HG03103 (cell line): ENCODE data around the gene FAM32A.

ENCODE experiments used
- ATAC-seq: cut with Tn5 transposase; IDR thresholded peaks from one replicate; pipeline ENCODE4 v1.9.1; 2021; ENCODE audit warnings: low read depth; ENCODE audit not compliant: unreplicated experiment

FAM32A gene

DNA sequence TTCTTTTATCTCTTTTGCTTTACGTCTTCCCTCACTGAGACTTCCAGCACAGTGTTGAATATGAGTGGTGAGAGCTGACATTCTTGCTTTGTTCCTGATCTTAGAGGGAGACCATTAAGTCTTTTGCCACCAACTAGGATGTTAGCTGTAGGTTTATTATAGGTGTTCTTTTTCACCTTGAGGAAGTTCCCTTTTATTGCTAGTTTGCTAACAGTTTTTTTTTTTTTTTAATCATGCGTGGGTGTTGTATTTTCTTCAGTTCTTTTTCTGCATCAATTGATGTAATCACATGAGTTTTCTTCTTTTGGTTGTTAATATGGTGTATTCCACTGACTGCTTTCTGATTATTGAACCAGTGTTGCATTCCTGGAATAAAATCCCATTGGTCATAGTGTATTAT lies 33.6 kb downstream of the FAM32A start:
- ATAC-seq, result no peak

DNA sequence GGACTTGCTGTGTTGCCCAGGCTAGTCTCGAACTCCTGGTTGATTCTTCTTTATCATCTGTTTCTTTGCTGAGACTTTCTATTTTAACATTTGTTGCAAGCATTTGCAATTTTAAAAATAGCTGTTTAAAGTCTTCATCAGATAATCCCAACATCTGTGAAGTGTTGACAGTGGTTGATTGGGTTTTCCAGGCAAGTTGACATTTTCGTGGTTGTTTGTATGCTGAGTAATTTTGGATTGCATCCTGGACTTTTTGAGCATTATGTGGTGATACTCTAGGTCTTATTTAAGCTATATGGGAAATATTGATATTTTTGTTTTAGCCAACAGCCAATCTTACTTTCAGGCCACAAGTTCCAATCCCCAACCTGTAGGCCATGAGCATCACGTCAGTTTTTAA lies 37.6 kb downstream of the FAM32A start:
- ATAC-seq, result no peak

DNA sequence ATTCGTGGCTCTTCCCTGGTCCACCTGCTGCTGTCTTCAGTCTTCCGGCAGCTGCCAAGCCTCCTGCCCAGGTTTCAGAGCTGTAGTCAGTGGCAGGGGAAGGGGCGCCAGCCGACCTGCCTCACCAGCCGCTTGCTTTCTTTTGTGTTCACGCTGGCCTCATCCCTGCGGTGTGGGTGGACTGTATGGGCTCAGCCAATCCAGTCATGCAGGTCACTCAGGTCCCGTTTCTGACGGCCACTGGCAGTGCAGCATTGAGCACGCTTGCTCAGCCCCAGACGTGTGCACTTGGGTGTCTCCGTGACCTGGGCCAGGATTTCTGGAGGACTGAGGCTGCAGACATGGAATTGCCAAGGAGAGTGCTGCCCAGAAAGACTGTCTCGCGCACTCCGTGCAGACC lies 38.5 kb downstream of the FAM32A start:
- no peak for ATAC-seq

DNA sequence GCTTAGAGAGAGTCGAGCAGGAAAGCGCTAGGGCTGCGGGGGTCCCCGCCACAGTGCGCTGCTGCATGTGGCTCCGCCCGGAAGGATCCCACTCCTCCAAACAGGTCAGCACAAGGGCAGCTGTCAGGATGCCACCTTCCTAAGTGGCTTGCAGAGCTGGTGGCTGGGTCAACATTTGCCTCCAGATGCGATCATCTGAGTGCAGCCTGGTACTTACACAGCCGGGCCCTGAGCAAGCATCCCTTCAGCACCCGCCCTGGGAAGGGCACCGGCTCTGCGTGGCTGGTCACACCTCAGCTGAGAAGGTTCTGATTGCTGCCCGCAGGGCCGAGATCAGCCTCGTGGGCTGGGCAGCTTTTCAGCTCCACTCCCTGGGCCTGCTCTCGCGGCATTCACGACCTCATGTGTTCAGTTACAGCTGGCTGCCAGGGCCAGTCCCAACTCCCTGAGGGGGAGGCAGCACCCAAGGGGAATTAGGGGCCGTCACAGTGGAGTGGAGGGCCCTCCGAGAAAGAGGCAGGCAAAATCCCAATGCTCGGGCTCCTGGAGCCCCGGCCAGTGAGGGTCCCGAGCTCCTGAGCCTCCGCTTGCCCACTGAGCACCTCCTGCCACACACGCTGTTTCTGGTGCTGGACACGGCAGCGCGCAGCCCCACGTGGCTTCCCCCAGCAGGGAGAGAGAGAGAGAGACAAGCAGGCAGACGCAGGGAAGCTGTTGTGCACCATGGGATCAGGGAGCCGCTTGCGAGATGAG lies 39.3 kb downstream of the FAM32A start:
- no peak for ATAC-seq

DNA sequence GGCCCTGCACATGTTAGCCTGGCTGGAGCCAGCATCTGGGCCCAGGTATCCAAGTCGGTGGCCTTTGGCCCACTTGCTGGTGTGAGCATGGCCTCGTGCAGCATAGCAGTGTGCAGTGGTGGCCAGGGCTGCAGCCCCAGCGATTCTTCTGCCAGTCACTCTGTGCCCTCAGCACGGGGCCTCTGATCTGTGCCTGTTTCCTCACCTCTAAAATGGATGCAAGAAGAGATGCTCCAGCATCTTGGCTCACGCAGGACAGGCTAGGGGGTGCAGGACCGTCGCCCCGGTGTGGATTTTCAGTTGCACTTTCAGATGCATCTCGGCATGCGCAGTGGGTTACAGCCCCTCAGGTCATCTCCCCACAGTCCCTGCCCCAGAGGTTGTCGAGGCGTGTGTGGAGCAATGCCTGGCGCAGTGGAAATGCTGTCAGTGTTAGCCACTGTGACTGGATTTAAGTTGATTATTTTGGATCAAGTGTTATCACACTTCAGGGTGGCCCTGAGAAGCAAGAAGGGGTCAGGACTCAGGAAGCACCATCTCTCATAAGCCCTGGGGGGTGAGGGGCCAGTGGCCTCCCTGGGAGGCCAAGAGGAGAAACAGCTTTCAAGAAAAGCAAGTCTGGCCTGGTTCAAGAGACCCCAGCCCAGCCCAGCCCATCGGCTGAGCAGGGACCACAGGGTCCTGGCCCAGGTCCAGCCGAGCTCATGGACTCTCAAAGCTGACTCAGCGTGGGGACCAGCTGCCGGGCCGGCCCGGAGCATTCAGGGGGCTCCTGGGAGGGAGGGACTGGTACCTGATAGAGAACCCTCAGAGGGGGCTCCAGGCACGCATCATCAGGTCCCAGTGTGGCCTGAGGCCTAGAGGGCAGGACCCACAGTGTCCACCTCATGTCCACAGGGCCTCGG lies 40.3 kb downstream of the FAM32A start:
- no peak for ATAC-seq

DNA sequence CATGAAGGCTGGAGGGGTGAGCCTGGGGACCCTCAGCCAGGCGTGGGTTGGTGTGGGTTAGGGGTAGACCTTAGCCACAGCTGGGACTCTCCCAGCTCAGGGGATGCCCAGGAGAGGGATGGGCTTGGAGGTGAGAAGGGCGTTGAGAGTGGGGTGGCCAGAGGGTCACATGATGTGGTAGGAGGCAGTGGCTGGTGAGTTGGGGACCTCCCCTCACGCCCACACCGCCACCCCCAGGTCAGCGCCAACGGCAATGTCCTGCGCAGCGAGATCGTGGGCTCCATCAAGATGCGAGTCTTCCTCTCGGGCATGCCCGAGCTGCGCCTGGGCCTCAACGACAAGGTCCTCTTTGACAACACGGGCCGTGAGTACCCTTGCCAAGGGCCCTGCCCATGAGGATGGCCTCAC lies 41.0 kb downstream of the FAM32A start:
- no peak for ATAC-seq

DNA sequence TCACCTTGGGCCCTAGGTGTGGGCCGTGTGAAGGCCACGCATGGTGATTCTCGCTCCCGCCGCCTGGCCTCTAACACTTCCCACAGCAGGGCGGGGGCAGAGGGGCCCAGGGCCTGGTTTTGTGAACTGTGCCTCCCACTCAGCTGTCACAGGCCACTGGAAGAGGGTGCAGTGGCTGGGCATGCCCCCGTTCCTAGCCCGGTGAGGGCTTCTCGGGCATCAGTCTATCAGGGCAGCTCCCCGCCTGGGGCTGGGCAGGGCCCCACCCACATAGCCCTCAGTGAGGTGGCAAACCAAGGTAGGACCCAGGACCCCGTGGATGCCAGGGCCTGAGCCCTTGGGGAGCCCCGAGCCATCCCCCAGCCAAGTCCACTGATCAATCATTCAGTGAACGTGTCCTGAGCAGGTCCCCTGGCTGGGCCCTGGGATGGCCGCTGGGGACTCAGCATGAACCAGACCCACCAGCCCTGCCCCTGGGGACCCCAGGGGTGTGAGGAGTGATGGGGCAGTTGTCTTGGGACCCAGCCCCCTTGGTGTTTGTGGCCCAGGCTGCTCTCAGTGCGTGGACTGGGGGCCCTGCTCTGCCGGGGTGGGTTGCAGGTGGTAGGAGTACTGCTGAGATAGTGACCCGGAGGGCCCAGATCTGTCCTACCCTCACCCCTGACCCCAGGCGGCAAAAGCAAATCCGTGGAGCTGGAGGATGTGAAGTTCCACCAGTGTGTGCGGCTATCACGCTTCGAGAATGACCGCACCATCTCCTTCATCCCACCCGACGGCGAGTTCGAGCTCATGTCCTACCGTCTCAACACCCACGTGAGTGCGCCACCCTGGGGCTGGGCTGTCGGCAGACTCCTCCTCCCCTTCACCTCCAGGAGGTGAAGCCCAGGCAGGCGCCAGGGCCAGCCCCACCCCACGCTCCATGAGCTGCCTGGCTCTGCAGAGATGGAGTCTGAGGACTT lies 41.9 kb downstream of the FAM32A start:
- ATAC-seq, result no peak

DNA sequence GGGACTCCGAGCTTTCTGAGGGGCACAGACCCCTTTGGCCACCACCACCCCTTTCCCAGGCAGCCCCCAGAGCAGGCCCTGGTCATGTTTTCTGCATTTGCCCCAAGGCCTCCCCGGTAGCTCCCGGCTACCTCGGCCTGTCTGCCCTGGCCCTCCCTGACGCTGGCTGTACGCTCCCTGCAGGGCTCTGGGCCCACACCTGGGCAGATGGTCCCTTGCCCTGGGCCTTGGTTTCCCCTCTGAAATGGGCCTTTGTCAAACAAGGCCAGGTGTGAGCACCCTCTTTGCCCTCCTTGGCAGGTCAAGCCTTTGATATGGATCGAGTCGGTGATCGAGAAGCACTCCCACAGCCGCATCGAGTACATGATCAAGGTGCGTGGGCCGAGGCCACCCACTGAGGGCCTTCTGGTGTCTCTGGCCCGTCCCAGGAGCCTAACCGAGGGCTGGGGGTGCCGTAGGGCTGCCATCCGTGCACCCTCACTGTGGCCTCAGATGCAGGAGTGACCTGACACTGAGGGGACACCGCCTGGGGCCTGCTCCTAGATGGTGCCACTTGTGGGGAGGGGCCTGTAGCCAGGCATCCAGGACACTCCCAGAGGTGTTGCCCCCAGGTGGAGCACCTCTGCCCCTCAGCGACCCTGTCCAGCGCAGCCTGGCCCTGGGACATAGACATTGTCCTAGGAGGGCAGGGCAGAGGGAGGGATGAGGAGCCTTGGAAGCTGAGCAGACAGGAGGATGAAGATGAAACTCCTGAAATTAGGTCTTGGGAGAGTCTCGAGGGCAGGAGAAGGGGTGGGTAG lies 42.8 kb downstream of the FAM32A start:
- ATAC-seq, result no peak

DNA sequence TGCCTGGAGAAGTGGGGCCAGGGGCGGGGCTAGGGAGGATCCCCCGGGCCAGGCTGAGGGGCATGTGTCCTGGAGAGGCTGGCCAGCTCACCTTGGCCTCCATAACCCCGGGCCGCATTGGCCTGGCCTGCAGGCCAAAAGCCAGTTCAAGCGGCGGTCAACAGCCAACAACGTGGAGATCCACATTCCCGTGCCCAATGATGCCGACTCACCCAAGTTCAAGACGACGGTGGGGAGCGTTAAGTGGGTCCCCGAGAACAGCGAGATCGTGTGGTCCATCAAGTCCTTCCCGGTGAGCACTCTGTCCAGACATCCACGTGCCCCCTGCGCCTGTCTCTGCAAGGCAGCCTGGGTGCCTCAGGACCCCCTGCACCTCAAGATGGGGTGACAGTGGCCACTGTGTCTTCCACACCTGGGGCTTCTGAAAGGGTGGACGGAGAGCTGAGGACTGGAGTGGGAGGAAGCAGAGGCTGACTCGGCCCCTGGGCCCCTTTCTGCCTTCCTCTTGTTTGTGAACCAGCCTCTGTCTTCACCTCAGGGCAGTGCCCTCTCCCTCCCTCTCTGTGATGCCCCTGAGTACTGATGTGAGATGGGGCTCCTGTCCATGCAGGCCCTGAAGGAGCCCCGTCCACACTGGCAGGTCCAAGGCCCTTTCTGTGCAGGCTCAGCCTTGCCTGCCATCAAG lies 43.6 kb downstream of the FAM32A start:
- no peak for ATAC-seq

DNA sequence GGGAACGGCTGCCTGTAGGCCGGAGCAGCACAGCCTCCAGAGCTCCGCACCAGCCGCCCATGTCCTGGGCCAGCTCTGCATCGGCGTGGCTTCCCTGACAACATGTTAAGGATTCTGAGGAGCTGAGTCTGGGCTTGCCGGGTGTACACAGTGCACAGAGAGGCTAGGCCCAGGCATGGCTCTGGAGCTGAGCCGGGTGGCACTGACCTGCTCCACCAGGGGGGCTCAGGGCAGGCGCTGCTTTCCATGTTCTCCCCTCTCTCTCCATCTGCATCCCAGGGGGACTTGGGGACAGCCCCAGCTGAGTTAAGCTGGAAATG lies 44.1 kb downstream of the FAM32A start:
- no peak for ATAC-seq

DNA sequence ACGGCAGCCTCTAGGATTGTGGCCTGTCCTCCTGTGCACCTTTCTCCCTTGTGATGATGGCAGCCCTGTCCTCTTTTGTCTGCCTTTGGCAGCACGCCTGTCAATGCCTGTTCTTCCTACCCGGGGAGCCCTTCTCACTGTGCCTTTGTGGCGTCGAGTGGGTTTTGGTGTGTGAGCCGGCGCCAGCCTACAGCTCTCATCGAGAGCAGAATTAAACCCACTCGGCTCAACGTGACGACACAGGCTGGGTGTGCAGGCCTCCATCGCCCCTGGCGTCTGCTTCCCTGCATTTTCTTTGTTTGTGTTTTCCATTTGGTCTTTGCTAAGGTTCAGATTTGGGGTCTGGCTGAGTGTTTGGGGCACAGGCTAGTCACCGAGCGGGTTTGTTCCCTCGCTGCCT lies 46.9 kb downstream of the FAM32A start:
- ATAC-seq, result no peak

DNA sequence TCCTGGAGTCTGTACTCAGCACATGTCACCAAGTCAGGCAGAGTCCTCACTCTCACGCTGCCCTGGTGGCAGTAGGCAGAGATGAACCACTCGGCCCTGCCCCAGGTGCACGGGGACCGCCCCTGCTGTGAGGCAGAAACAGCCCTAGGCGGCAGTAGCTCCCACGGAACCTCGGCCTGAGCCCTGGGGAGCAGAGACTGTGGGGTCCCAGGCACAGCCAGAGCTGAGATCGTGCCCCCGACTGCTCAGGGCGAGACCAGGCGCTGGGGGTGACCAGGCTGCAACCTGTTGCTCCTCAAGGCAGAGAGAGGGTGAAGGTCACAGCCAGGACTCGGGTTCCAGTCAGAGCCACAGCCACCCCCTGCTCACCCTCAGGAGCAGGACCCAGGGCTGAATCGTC lies 47.4 kb downstream of the FAM32A start:
- ATAC-seq, result no peak

DNA sequence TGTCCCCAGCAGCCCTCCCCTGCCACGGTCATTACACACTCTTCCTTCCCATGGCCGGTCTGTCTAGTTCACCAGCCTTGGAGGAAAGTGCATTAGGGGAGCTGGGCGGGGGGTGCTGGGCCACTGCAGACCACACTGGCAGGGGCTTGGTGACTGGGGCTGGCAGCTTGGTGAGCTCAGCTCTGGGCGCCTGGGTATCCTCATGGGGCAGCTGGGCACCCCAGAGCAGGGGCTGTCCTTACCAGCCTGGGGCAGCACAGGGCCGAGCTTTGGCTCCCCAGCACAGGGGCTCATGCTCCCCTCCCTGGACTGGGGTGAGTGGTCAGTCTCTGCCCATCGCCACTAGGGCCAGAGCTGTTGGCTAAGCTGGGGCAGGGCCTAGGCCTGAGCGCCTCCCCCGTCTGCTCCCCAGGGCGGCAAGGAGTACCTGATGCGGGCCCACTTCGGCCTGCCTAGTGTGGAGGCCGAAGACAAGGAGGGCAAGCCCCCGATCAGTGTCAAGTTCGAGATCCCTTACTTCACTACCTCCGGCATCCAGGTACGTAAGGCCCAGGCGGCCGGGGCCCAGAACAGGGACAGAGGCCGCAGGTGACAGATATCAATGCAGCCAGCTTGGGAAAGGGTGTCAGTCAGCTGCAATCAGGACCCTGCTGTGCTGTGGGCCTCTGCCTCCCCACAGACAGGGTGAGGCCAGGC lies 48.0 kb downstream of the FAM32A start:
- ATAC-seq, result no peak

DNA sequence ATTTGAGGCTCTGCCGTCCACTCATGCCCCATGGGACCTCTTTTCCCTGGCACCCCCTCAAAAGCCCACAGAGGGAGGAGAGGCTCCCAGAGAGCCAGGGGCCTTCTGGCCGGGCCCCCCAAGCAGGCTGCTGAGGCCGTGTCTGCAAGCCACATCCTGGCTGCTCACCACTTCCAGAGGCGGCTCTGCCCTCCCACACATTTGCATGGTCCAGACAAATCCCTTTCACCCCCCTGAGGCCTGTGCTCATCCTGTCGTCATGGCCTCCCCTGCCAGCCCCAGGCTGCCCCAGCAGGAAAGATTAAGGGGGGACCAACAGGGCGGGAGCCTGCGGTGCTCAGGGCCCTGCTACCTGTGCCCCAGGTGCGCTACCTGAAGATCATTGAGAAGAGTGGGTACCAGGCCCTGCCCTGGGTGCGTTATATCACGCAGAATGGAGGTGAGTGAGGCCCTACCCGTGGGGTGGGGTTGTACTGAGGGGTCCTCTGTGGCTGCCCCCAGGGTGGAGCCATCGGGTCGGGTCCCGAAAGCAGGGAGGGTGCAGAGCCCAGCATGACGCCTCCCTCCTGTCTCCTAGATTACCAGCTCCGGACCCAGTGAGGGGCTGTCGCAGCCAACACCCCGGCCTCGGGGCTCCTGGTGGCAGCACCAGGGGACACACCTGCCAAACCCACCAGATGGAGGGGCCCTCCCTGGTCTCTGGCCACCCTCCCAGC lies 48.8 kb downstream of the FAM32A start:
- no peak for ATAC-seq

DNA sequence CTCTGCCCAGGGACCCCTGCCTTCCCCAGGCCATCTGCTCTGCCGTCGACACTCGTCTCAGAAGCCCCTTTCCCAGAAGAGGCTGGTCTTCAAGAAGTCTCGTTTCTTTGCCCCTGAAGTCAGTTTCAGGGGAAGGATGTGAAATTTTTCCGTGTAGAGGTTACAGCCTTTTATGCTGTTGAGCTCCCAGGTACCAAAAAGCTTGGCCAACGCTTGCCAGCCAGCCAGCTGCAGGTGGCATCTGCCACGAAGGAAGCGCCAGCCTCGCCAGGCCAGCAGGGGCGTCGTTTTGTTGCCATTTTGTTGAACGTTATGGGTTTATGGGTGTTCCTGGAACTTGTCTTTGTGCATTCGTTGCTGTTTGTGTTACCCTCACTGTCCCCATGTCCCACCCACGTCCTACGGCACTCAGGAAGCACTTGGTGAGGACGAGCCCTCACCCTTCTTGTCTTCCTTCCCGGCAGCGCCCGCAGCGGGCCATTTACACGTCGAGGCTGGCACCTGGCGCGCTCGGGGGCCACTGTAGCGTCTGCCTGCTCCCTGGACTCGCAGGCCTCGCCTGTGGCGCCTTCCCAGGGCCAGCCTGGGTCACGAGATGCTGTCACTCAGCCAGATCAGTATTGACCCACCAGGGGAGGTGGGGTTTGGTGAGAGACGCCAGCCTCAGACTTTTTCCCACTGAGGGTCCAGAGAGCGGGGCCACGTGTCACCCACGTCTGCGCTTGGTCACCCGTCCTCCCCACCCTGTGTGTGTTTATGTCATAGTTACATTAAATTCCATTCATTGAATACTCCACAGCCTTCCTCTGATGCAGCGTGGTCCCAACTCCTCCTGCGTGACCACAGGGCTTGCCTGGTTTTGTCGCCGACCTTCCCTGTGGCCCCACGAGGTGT lies 49.6 kb downstream of the FAM32A start:
- no peak for ATAC-seq

DNA sequence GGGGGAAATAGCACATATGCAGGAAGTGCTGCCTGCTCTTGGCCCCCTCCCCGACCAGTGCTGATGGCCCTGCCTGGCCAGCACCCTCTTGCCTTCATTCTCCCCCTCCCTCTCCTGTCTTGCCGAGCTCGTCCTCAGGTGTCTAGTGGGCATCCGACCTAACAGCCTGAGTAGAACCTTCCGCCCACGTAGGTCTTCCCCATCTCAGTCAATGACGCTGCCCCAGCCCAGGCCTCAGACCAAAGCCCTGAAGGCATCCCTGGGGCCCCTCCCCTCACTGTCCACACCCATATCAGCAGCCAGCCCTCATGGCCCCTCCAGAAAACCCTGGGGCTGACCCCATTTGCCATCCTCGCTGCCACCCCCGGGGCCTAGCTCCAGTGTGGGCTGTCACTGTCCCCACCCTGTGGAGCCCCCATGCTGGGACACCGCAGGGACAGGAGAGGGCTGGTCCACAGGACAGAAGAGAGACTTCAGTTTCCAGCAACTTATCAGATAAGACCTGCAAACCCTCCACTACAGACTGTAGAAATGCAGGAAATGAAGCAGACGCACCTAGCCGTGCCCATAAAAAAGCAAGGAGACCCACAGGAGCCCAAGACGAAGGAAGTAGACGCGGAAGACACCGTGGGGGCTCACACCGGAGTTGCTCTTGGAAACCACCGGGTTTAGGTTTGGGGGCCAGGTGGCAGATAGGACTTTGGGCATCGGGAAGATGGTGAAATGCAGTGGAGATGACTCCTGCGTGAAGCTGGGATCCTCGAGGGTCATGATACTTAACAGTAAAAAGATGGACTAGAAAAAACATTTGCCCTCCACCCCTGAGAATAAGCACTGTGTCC lies 50.8 kb downstream of the FAM32A start:
- ATAC-seq, result no peak
